GM12874 (cell line): ENCODE data around the gene TTC17.

ENCODE experiments used
- CTCF ChIP-seq: IDR thresholded peaks from 2 replicates; pipeline ENCODE4 v1.5.1; 2011; ENCODE audit warnings: low read depth, mild to moderate bottlenecking, control low read depth, low read length, moderate library complexity; ENCODE audit not compliant: insufficient read depth

The TTC17 gene

GRCh38 chr11:43354311-43354710 lies 4.4 kb upstream of the TTC17 start:
- TF ChIP-seq CTCF, result no peak

- no peak for TF ChIP-seq CTCF
These were observed 2.4 kb upstream of the TTC17 start for GRCh38 chr11:43356336-43356735.

- no peak for TF ChIP-seq CTCF
These were observed 380 bp upstream of the TTC17 start for GRCh38 chr11:43358279-43358800.

GRCh38 chr11:43359422-43359818 lies 700 bp downstream of the TTC17 start:
- no peak for TF ChIP-seq CTCF

GRCh38 chr11:43360361-43361032 lies 1.8 kb downstream of the TTC17 start:
- no peak for TF ChIP-seq CTCF

GRCh38 chr11:43366677-43367076 lies 8.0 kb downstream of the TTC17 start:
- no peak for TF ChIP-seq CTCF

- TF ChIP-seq CTCF, result no peak
These were observed 8.9 kb downstream of the TTC17 start for GRCh38 chr11:43367382-43368178.
